ENCODE measurements around the gene PLCD4.

DNA sequence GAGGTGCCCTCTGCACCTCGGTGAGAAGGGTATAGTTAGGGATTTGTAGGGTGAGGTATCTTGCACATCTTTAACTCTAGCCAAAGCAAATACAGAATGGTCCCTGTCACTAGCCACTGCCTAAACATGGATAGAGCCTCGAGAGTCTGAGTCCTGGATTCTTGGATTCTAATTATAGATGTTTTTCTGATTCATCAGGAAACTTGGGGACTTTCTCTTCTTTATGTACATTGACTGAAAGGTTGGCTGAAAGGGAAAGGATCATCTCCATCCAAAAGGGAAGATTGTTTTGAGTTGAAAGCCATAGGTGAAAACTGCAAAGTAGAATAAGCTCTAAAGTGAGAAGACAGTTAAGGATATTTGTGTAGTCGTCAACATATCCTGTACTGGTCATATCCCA, 72.4 kb downstream of the PLCD4 start:
- TF ChIP-seq EZH2 (IDR thresholded peaks at IDR 0.05; ENCODE audit: insufficient read depth, poor library complexity, severe bottlenecking), result no peak
- TF ChIP-seq EZH2phosphoT487 (IDR thresholded peaks at IDR 0.05; ENCODE audit: insufficient read depth, low read depth), result no peak

All from GM23248 (cell line).